WTC11 (cell line): ENCODE measurements around the gene ETF1. TPM values are rescaled to one million over a fixed set of nuclear protein-coding genes. Genes with fewer than 3 reads are reported as not detected.
A peak's percentile ranks its signal among the peaks of the same experiment; 100 is the strongest.

Experiments used
- ATAC-seq: fragments of 200-7000 bp; cut with Tn5 transposase; 2 replicates; pipeline ENCODE4 v1.10.0; 2021; ENCODE audit warnings: mild to moderate bottlenecking, moderate library complexity
- CTCF ChIA-PET: fragments of 300-600 bp; sonication (Branson Sonifier 250); formaldehyde crosslinking; loops from one replicate; lab custom pipeline; 2021; ENCODE audit warnings: antibody characterized with exemption; lab: Charles Lee
- POLR2A ChIA-PET: fragments of 350-600 bp; sonication (Branson Sonifier 250); formaldehyde crosslinking; loops from one replicate; lab custom pipeline; 2021; ENCODE audit warnings: antibody characterized with exemption; lab: Charles Lee
- DNase-seq: peaks from one replicate; pipeline ENCODE4 v3.0.0; 2021; ENCODE audit warnings: low spot score
- H3K27ac Mint-ChIP-seq: 2 replicates; pipeline ENCODE4 v1.8.0; 2021; ENCODE audit warnings: mixed read lengths
- H3K27me3 Mint-ChIP-seq: 2 replicates; pipeline ENCODE4 v1.8.0; 2021; ENCODE audit warnings: low read depth, mild to moderate bottlenecking, moderate library complexity, mixed read lengths
- H3K36me3 Mint-ChIP-seq: 2 replicates; pipeline ENCODE4 v1.8.0; 2021; ENCODE audit warnings: mixed read lengths
- H3K4me1 Mint-ChIP-seq: 2 replicates; pipeline ENCODE4 v1.8.0; 2022; ENCODE audit warnings: mixed read lengths
- H3K4me3 Mint-ChIP-seq: 2 replicates; pipeline ENCODE4 v1.8.0; 2021; ENCODE audit warnings: mild to moderate bottlenecking, moderate library complexity, mixed read lengths
- H3K9me3 Mint-ChIP-seq: 2 replicates; pipeline ENCODE4 v1.8.0; 2021; ENCODE audit warnings: mixed read lengths
- ATF1 ChIP-seq: sonication (generic); formaldehyde crosslinking; IDR thresholded peaks from 2 replicates; pipeline ENCODE4 v1.8.1; 2023; ENCODE audit warnings: mild to moderate bottlenecking, moderate library complexity, missing genetic modification reagents
- ETV6 ChIP-seq: sonication (generic); formaldehyde crosslinking; IDR thresholded peaks from 2 replicates; pipeline ENCODE4 v1.8.1; 2022; ENCODE audit warnings: mild to moderate bottlenecking, missing genetic modification reagents
- FOXP1 ChIP-seq: sonication (generic); formaldehyde crosslinking; IDR thresholded peaks from 2 replicates; pipeline ENCODE4 v1.8.0; 2022; ENCODE audit warnings: missing genetic modification reagents, mild to moderate bottlenecking, moderate library complexity, borderline replicate concordance
- GABPB1 ChIP-seq: sonication (generic); formaldehyde crosslinking; IDR thresholded peaks from 2 replicates; pipeline ENCODE4 v1.8.1; 2023; ENCODE audit warnings: mild to moderate bottlenecking, missing genetic modification reagents
- OVOL2 ChIP-seq: fragments of 250-450 bp; sonication (Bioruptor Pico); IDR thresholded peaks from 2 replicates; pipeline ENCODE4 v1.9.0; 2021; ENCODE audit warnings: mild to moderate bottlenecking, borderline replicate concordance
- USF1 ChIP-seq: sonication (generic); formaldehyde crosslinking; IDR thresholded peaks from 2 replicates; pipeline ENCODE4 v1.8.0; 2022; ENCODE audit warnings: mild to moderate bottlenecking, missing genetic modification reagents
- ZBTB43 ChIP-seq: sonication (generic); formaldehyde crosslinking; IDR thresholded peaks from 2 replicates; pipeline ENCODE4 v1.8.1; 2023; ENCODE audit warnings: mild to moderate bottlenecking, missing genetic modification reagents
- ZNF232 ChIP-seq: sonication (generic); formaldehyde crosslinking; IDR thresholded peaks from 2 replicates; pipeline ENCODE4 v1.8.0; 2022; ENCODE audit warnings: mild to moderate bottlenecking, missing genetic modification reagents
- ZNF281 ChIP-seq: sonication (generic); formaldehyde crosslinking; IDR thresholded peaks from 2 replicates; pipeline ENCODE4 v1.8.0; 2023; ENCODE audit warnings: mild to moderate bottlenecking, missing genetic modification reagents
- total RNA-seq: library from RNA; stranded (reverse); gene quantifications from 3 replicates; pipeline ENCODE4 v1.2.3, GENCODE V29; 2021
- TF ChIP-seq, protein P1 (sequence below): sonication (generic); formaldehyde crosslinking; IDR thresholded peaks from 2 replicates; pipeline ENCODE4 v1.8.1; 2023; ENCODE audit warnings: mild to moderate bottlenecking, moderate library complexity, missing genetic modification reagents
- TF ChIP-seq, protein P2 (sequence below): sonication (generic); formaldehyde crosslinking; conservative IDR thresholded peaks from 2 replicates; pipeline ENCODE4 v1.8.1; 2022; ENCODE audit warnings: mild to moderate bottlenecking, missing genetic modification reagents
- TF ChIP-seq, protein P3 (sequence below): sonication (generic); formaldehyde crosslinking; IDR thresholded peaks from 2 replicates; pipeline ENCODE4 v1.8.1; 2023; ENCODE audit warnings: mild to moderate bottlenecking, missing genetic modification reagents, moderate library complexity

ETF1 gene
- total RNA-seq, 1 experiment from 2014 or later = 137 TPM

DNA sequence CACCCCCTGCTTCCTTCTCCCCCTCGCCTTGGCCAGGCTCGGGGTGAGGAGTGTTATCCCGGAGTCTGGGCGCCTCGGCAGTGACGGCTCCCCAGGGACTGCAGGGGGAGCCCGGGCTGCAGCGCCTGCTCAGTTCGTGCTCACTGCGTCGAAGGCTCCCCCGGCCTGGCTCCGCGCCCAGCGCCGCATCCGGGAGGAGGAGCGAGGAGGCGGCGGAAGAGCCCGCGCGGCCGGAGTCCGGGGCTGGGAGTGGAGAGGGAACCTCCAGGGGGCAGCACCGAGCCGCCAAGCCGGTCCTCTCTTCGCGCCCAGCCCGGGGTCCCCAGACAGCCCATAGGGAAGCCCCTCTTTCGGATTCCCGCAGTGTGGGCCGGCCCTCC, 79.0 kb downstream of the ETF1 start (continued):
- TF ChIP-seq ZBTB43 (CRISPR knock-in tag) (0 out of 2 replicates have a peak, but pooled peaks have one; percentile 36), ZNF232 (no peak; the same call in 1 of the 2 replicates), ATF1 (CRISPR knock-in tag) (no peak), ETV6 (CRISPR knock-in tag) (peak; percentile 86; the same call in 1 of the 2 replicates), GABPB1 (no peak), OVOL2 (CRISPR knock-in tag) (no peak), FOXP1 (peak; percentile 74)
- TF ChIP-seq, protein P1, sequence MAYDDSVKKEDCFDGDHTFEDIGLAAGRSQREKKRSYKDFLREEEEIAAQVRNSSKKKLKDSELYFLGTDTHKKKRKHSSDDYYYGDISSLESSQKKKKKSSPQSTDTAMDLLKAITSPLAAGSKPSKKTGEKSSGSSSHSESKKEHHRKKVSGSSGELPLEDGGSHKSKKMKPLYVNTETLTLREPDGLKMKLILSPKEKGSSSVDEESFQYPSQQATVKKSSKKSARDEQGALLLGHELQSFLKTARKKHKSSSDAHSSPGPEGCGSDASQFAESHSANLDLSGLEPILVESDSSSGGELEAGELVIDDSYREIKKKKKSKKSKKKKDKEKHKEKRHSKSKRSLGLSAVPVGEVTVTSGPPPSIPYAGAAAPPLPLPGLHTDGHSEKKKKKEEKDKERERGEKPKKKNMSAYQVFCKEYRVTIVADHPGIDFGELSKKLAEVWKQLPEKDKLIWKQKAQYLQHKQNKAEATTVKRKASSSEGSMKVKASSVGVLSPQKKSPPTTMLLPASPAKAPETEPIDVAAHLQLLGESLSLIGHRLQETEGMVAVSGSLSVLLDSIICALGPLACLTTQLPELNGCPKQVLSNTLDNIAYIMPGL (CRISPR knock-in tag) = peak; percentile 99

- ChIA-PET POLR2A (interaction anchor here (0.8 to 3.1 kb wide), 4 partner anchors 8 to 80 kb away, joined by 3 to 18 read pairs (median 9); partner anchors contain the start of gene ETF1), CTCF (interaction anchor here (0.6 to 13.9 kb wide), 14 partner anchors 8 to 923 kb away, joined by 3 to 254 read pairs (median 7); partner anchors contain the start of gene ETF1)
- no peak for ATAC-seq
- peak; percentile 36 for DNase-seq
- Mint-ChIP-seq H3K4me1 (0 out of 2 replicates have a peak, but pooled peaks cover 10% of the 10 kb centered on the region), H3K27ac (peak overlapping the region; percentile 79; the same call in 1 of the 2 replicates), H3K4me3 (peak overlapping the region; percentile 83), H3K9me3 (no peaks in the 10 kb centered on the region), H3K27me3 (peaks cover 30% of the 10 kb centered on the region), H3K36me3 (peaks cover 20% of the 10 kb centered on the region)
- TF ChIP-seq, protein P2, sequence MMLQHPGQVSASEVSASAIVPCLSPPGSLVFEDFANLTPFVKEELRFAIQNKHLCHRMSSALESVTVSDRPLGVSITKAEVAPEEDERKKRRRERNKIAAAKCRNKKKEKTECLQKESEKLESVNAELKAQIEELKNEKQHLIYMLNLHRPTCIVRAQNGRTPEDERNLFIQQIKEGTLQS (CRISPR knock-in tag) = no peak
- TF ChIP-seq ZNF281 (CRISPR knock-in tag) = 0 out of 2 replicates have a peak, but pooled peaks have one; percentile 11
Observed at GRCh38 chr5:138463419-138464007, 79.5 kb downstream of the ETF1 start.

DNA sequence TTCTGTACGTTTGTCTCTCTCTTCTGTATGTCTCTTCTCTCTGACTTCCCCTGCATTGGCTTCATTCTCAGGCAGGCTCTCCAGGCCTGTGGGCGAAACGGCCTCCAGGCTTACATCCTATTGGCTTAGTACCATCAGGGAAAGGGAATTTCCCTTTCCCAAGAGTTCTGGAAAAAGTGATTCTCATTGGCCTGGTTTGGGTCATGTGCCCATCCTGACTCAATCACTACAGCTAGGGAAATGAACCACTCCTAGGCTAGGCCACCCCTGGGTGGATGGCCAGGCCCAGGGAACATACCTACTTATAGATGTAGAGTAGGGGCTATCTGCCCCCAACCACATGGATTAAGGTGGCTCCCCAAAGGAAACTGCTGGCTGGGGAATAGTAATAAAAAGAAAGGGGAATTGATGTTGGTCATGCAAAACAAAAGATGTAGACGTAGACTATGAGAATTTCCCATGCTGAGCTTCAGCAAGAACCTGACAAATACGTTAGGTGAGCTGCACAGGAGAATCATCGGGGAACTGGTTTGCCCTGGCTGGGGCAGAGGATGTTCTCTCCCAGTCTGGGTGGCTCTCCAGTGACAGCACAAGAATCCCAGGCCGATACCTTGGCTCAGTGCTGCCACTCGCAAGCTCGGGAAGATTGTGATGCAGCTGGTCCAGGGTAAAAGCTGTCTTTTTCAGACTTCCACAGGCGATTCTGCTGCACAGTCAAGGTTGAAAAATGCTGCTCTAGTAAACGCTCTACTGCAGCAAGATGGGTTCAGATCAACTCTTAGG, 81.5 kb downstream of the ETF1 start:
- DNase-seq (no peak), ATAC-seq (no peak)
- Mint-ChIP-seq H3K36me3 (peaks cover 2% of the 10 kb centered on the region), H3K27me3 (peaks cover 11% of the 10 kb centered on the region), H3K4me3 (no peak overlapping the region), H3K9me3 (no peaks in the 10 kb centered on the region), H3K4me1 (peaks cover 10% of the 10 kb centered on the region), H3K27ac (no peak overlapping the region)
- TF ChIP-seq, protein P3, sequence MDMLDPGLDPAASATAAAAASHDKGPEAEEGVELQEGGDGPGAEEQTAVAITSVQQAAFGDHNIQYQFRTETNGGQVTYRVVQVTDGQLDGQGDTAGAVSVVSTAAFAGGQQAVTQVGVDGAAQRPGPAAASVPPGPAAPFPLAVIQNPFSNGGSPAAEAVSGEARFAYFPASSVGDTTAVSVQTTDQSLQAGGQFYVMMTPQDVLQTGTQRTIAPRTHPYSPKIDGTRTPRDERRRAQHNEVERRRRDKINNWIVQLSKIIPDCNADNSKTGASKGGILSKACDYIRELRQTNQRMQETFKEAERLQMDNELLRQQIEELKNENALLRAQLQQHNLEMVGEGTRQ = peak; percentile 71
- TF ChIP-seq ATF1 (CRISPR knock-in tag) (no peak), USF1 (CRISPR knock-in tag) (peak; percentile 42; the same call in 1 of the 2 replicates)
- POLR2A ChIA-PET = interaction anchor here (1.0 kb wide), 1 partner anchor 11 kb away, joined by 7 read pairs; no protein-coding TSS in a partner anchor
- CTCF ChIA-PET = interaction anchor here (9.8 to 13.9 kb wide), 2 partner anchors 11 to 40 kb away, joined by 106 to 254 read pairs; no protein-coding TSS in a partner anchor
